ENCODE data around the gene VWF.
"Not testable (repeated sequence)": the region's sequence is repeated elsewhere in the genome, so short reads cannot be mapped to it uniquely, and the experiment has no call there.

The VWF gene

DNA sequence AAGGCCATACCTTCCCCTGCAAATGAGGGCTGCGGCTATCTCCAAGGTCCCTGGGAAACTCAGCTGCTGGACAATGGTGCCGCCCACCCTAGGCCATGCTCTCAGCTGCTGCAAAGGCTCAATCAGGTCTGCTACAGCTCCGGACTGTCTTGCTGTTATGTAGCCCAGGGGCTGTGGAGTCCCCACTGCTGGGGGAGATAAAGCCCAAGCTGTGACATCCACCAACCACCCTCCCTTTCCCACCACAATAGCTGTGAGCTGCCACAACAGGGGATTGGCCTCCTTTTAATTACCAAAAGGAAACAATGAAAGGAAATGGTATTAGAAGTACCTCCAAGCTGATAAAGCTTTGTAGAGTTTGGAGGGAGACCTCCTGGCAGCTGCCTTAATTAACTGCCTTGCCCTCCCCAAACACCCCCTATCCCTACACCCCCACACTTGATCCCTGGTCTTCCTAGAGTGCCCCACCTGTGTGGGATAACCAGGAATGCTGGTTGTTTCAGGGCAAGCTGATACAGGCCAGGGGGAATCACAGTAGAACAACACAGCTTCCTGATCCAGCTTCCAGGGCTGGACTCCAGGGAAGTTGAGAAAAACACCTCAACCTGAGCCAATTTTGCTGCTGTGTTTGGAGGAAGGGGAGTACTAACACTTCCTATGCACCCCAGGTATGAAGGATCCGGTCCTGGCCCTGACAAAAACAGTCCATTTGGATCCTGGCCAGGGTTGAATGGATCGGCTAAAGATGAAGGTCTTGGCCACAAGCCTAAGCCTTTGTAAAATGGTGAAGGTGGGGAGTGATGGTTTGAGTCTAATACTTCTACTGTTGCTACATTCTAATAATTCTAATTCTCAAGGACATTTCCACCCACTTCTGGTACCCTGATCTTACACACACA is at the start of gene VWF:
Gene VWF (minus strand): TSS at position 260 of the 899 bp plus-strand sequence. CDS start 1,474 bp downstream, outside the sequence.
- Mint-ChIP-seq H3K27me3 (peaks cover 11% of the 10 kb centered on the region), H3K4me1 (no peaks in the 10 kb centered on the region)

GRCh38 chr12:6172862-6173261 is 48.4 kb upstream of the VWF start:
- Mint-ChIP-seq H3K27ac (no peak overlapping the region), H3K4me1 (peaks cover 8% of the 10 kb centered on the region), H3K27me3 (peaks cover 1% of the 10 kb centered on the region), H3K4me3 (no peak overlapping the region), H3K36me3 (no peaks in the 10 kb centered on the region), H3K9me3 (no peaks in the 10 kb centered on the region)
- no peak for ATAC-seq (ENCODE audit: low read depth)
- DNase-seq (ENCODE audit: low spot score in 2 of 2) = no peak

More for the DNA sequence above, at the start of gene VWF:
- H3K36me3 Mint-ChIP-seq = no peaks in the 10 kb centered on the region
- H3K4me3 Mint-ChIP-seq = no peak within 1 kb of the TSS
- no peak within 1 kb of the TSS for H3K27ac Mint-ChIP-seq
- no peak for ATAC-seq (ENCODE audit: low read depth)
- H3K9me3 Mint-ChIP-seq = no peaks in the 10 kb centered on the region
- no peak for DNase-seq (ENCODE audit: low spot score in 2 of 2)

GRCh38 chr12:6172086-6172485 is 47.6 kb upstream of the VWF start:
- peaks cover 1% of the 10 kb centered on the region for H3K27me3 Mint-ChIP-seq
- no peaks in the 10 kb centered on the region for H3K36me3 Mint-ChIP-seq
- H3K9me3 Mint-ChIP-seq = no peaks in the 10 kb centered on the region
- DNase-seq (ENCODE audit: low spot score in 2 of 2) (no peak), ATAC-seq (ENCODE audit: low read depth) (no peak)
- no peak overlapping the region for H3K4me3 Mint-ChIP-seq
- no peak overlapping the region for H3K27ac Mint-ChIP-seq
- H3K4me1 Mint-ChIP-seq = peaks cover 16% of the 10 kb centered on the region

DNA sequence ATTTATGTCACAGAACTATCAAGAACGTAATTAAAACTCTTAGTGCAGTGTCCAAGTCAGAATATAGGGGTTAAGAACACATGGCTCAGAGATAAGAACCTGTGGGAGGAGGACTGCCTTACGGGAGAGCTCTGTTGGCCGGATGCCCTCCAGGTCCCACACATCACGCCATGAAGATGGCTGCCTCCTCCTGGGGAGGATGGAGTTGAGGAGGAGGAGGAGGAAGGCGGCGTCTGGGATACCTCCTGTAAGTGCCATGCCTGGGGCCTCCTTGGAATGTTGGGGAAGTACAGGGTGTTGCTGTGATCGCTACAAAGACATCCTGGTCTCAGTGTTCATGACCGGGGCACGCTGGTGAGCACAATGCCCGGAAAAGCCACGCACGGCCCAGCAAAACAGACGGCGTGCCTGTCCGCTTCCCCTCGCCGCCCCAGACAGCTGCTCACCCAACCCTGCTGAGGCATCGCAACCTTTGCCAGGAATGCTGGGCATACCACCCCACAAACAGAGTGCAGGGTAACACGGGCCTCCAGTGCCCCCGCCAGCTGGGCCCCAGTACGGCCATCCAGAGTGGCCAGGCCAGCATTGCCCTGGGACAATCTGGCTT is 47.0 kb upstream of the VWF start:
- DNase-seq (ENCODE audit: low spot score in 2 of 2) = no peak

GRCh38 chr12:6167327-6168280 is 43.1 kb upstream of the VWF start:
- Mint-ChIP-seq H3K4me3 (peak overlapping the region; percentile 74), H3K4me1 (peaks cover 16% of the 10 kb centered on the region), H3K27ac (peak overlapping the region; percentile 88), H3K27me3 (no peaks in the 10 kb centered on the region), H3K36me3 (no peaks in the 10 kb centered on the region), H3K9me3 (no peaks in the 10 kb centered on the region)
- peak; percentile 89 for ATAC-seq (ENCODE audit: low read depth)
- DNase-seq (ENCODE audit: low spot score in 2 of 2) = peak in 1 of 2 donors; percentile 33

More for the DNA sequence above, 47.0 kb upstream of the VWF start:
- peaks cover 1% of the 10 kb centered on the region for H3K27me3 Mint-ChIP-seq
- ATAC-seq (ENCODE audit: low read depth) = no peak
- no peak overlapping the region for H3K27ac Mint-ChIP-seq
- H3K4me1 Mint-ChIP-seq = peaks cover 16% of the 10 kb centered on the region
- H3K36me3 Mint-ChIP-seq = no peaks in the 10 kb centered on the region
- no peaks in the 10 kb centered on the region for H3K9me3 Mint-ChIP-seq
- H3K4me3 Mint-ChIP-seq = no peak overlapping the region

DNA sequence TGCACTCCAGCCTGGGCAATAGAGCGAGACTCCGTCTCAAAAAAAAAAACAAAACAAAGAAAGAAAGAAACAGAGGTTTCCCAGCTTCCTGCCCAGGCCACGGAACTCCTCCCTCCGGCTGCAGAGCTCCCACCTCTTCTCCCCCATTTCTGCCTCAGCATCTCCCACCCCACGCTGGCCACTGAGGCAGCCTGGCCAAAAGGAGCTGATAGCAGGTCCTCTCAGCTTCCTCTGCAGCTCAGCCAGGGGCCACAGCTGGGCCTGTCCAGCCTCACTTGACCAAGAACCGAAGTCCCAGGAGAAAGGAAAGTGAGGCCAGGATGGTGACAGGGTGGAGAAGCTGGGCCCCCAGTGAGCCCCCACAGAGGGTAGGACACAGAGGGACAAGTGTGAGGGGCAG is 42.3 kb upstream of the VWF start:
- Mint-ChIP-seq H3K4me1 (peaks cover 16% of the 10 kb centered on the region), H3K4me3 (no peak overlapping the region), H3K36me3 (no peaks in the 10 kb centered on the region), H3K27ac (peak overlapping the region; percentile 88), H3K9me3 (no peaks in the 10 kb centered on the region), H3K27me3 (no peaks in the 10 kb centered on the region)
- ATAC-seq (ENCODE audit: low read depth) = no peak
- DNase-seq (ENCODE audit: low spot score in 2 of 2) = no peak

DNA sequence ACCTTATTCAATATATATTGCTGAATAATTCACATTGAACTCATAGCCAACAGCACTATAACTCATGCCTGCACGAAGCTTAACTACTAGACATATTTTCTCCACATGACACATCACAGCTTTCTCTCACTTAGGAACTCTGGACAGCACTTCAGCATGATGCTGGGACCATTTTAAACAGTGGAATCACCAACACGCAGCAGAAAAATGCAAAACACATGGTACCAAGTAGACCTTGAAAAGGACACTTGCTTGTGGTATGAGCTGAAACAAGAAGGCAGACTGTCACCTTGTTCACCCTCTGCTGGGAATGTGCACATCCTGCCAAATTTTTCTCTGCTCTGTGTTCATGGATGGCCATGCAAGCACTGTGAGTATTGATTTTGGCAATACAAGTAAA is 40.9 kb upstream of the VWF start:
- Mint-ChIP-seq H3K9me3 (no peaks in the 10 kb centered on the region), H3K27ac (no peak overlapping the region), H3K4me1 (peaks cover 16% of the 10 kb centered on the region), H3K27me3 (peaks cover 4% of the 10 kb centered on the region), H3K4me3 (no peak overlapping the region), H3K36me3 (no peaks in the 10 kb centered on the region)
- no peak for DNase-seq (ENCODE audit: low spot score in 2 of 2)
- ATAC-seq (ENCODE audit: low read depth) = no peak

DNA sequence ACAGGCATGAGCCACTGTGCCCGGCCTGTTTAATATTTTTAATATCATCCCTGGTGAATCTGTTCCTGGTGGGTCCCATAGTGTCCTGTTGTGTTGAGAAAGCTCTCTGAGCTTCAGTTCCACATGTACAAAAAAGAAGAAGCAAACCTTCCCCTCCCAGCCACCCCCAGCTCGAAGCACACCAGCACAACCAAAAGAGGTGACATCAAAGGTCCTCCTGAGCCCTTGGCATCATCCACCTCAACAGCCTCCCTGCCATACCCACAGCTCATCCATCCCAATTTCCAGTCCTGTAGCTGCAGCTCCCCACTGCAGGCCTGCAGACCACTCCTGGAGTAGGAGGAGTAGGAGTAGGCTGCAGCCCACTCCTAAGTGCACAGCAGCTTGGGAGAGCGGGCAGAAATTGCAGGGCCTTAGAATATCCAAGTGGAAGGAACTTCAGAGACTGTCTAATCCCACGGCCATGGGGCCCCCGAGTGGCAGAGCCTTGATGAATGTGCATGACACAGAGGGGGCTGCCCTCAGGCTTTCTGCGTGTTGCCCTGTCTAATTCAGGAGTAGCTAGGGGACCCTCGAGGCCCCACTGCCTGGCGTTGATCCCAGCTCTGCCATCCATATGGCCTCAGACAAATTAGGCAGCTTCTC is 39.1 kb upstream of the VWF start:
- Mint-ChIP-seq H3K9me3 (no peaks in the 10 kb centered on the region), H3K4me1 (peaks cover 12% of the 10 kb centered on the region), H3K4me3 (no peak overlapping the region), H3K27ac (no peak overlapping the region), H3K27me3 (peaks cover 8% of the 10 kb centered on the region), H3K36me3 (no peaks in the 10 kb centered on the region)
- DNase-seq (ENCODE audit: low spot score in 2 of 2) (no peak), ATAC-seq (ENCODE audit: low read depth) (no peak)

DNA sequence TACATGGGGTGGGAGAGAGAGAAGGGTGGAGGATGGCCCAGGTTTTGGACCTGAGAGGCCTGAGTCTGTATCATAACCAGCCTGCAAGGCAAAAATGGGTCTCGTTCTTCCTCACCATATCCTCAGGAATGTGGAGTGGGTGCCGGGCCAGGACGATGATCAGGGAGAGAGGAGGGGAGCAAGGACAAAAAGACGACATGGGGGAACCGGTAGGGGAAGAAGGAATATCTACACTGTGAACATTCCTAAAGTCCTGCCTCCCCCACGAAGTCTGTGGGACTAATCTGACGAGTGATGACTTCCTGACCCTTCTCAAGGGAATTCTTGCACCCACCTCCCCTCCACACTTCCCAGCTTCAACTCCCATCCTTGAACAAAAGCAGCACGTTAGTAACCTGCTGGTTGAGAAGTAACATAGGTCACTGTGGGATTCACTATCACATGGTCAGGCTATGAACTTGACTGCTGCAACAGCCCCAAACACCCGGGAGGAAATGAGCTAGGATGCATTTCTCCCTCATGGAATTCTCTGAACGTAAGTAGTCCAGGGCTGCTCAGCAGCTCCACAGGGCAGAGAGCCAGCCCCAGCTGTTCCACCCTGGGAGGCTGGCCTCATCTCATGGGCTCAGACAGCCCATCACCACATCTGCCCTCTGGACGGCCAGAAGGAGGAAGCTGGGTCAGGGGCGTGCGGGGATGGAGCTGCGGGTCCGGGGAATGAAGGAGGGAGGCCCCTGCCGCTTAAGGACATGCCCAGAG is 36.8 kb upstream of the VWF start:
- H3K36me3 Mint-ChIP-seq = no peaks in the 10 kb centered on the region
- ATAC-seq (ENCODE audit: low read depth) (no peak), DNase-seq (ENCODE audit: low spot score in 2 of 2) (no peak)
- no peak overlapping the region for H3K4me3 Mint-ChIP-seq
- H3K27ac Mint-ChIP-seq = no peak overlapping the region
- H3K9me3 Mint-ChIP-seq = no peaks in the 10 kb centered on the region
- H3K4me1 Mint-ChIP-seq = no peaks in the 10 kb centered on the region
- H3K27me3 Mint-ChIP-seq = peaks cover 8% of the 10 kb centered on the region

DNA sequence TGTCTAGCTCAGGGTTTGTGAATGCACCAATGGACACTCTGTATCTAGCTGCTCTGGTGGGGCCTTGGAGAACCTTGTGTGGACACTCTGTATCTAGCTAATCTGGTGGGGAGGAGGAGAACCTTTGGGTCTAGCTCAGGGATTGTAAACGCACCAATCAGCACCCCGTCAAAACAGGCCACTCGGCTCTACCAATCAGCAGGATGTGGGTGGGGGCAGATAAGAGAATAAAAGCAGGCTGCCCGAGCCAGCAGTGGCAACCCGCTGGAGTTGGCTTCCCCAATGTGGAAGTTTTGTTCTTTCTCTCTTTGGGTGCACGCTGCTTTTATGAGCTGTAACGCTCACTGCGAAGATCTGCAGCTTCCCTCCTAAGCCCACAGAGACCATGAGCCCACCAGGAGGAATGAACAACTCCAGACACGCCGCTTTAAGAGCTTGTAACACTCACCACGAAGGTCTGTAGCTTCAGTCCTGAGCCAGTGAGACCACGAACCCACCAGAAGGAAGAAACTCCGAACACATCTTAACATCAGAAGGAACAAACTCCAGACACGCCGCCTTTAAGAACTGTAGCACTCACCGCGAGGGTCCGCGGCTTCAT is 35.7 kb upstream of the VWF start:
- H3K27ac Mint-ChIP-seq; H3K36me3 Mint-ChIP-seq; H3K4me3 Mint-ChIP-seq; H3K27me3 Mint-ChIP-seq; H3K9me3 Mint-ChIP-seq; ATAC-seq (ENCODE audit: low read depth); H3K4me1 Mint-ChIP-seq; DNase-seq (ENCODE audit: low spot score in 2 of 2): not testable (repeated sequence)

DNA sequence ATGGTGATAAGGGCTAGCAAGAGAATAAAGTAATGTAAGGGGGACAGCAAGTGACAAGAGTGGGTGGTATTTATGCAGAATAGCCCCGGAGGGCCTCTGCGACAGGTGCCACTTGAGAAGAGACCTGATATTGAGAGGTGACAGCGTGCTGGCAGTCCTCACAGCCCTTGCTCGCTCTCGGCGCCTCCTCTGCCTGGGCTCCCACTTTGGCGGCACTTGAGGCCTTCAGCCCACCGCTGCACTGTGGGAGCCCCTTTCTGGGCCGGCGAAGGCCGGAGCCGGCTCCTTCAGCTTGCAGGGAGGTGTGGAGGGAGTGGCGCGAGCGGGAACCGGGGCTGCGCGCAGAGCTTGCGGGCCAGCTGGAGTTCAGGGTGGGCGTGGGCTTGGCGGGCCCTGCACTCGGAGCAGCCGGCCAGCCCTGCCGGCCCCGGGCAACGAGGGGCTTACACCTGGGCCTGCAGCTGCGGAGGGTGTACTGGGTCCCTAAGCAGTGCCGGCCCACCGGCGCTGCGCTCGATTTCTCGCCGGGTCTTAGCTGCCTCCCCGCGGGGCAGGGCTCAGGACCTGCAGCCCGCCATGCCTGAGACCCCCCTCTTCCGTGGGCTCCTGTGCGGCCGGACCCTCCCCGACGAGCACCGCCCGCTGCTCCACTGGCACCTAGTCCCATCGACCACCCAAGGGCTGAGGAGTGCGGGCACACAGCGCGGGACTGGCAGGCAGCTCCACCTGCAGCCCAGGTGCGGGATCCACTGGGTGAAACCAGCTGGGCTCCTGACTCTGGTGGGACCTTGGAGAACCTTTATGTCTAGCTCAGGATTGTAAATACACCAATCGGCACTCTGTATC is 34.9 kb upstream of the VWF start:
- H3K27ac Mint-ChIP-seq; H3K9me3 Mint-ChIP-seq; H3K4me1 Mint-ChIP-seq; ATAC-seq (ENCODE audit: low read depth); H3K36me3 Mint-ChIP-seq; DNase-seq (ENCODE audit: low spot score in 2 of 2); H3K4me3 Mint-ChIP-seq: not testable (repeated sequence)
- H3K27me3 Mint-ChIP-seq = peaks cover 12% of the 10 kb centered on the region

GRCh38 chr12:6158749-6159148 is 34.3 kb upstream of the VWF start:
- no peaks in the 10 kb centered on the region for H3K4me1 Mint-ChIP-seq
- ATAC-seq (ENCODE audit: low read depth) (no peak), DNase-seq (ENCODE audit: low spot score in 2 of 2) (no peak)
- H3K27me3 Mint-ChIP-seq = peaks cover 12% of the 10 kb centered on the region
- no peak overlapping the region for H3K4me3 Mint-ChIP-seq
- no peak overlapping the region for H3K27ac Mint-ChIP-seq
- H3K9me3 Mint-ChIP-seq = no peaks in the 10 kb centered on the region
- H3K36me3 Mint-ChIP-seq = no peaks in the 10 kb centered on the region
